Endothelial cell (in vitro differentiated cells): ENCODE results near the gene HMG20B. TPM values are rescaled to one million over a fixed set of nuclear protein-coding genes. Genes with fewer than 3 reads are reported as not detected.

Source experiments
- DNase-seq: peaks from one replicate; pipeline ENCODE4 v3.0.0; 2021; ENCODE audit warnings: low spot score
- H3K27ac Mint-ChIP-seq: one replicate; pipeline ENCODE4 v1.8.0; 2021; ENCODE audit warnings: mixed read lengths, inconsistent platforms; ENCODE audit not compliant: unreplicated experiment
- H3K27me3 Mint-ChIP-seq: one replicate; pipeline ENCODE4 v1.8.0; 2021; ENCODE audit warnings: mild to moderate bottlenecking, moderate library complexity, mixed read lengths, inconsistent platforms; ENCODE audit not compliant: unreplicated experiment
- H3K36me3 Mint-ChIP-seq: one replicate; pipeline ENCODE4 v1.8.0; 2021; ENCODE audit warnings: mild to moderate bottlenecking, low read depth, mixed read lengths, inconsistent platforms; ENCODE audit not compliant: unreplicated experiment
- H3K4me1 Mint-ChIP-seq: one replicate; pipeline ENCODE4 v1.8.0; 2021; ENCODE audit warnings: mild to moderate bottlenecking, mixed read lengths, inconsistent platforms; ENCODE audit not compliant: unreplicated experiment
- H3K4me3 Mint-ChIP-seq: one replicate; pipeline ENCODE4 v1.8.0; 2021; ENCODE audit warnings: mild to moderate bottlenecking, mixed read lengths, inconsistent platforms; ENCODE audit not compliant: unreplicated experiment
- H3K9me3 Mint-ChIP-seq: one replicate; pipeline ENCODE4 v1.8.0; 2021; ENCODE audit warnings: mixed read lengths, inconsistent platforms; ENCODE audit not compliant: unreplicated experiment
- CTCF ChIP-seq: fragments of 200-600 bp; sonication (generic); IDR thresholded peaks from one replicate; pipeline ENCODE4 v1.5.0; 2021; ENCODE audit warnings: antibody characterized with exemption; ENCODE audit not compliant: unreplicated experiment
- total RNA-seq: library from RNA; stranded (reverse); fragmentation: NEBNext Ultra II Directional; extraction: Animal tissue kit (Norgen Biotek cat#: 25700); gene quantifications from one replicate; pipeline ENCODE4 v1.2.1, GENCODE V29; 2021; ENCODE audit not compliant: unreplicated experiment

The HMG20B gene
- total RNA-seq, 1 donor from 2014 or later = 77.2 TPM

- peaks cover 5% of the 10 kb centered on the region for H3K36me3 Mint-ChIP-seq
- no peaks in the 10 kb centered on the region for H3K4me1 Mint-ChIP-seq
- TF ChIP-seq CTCF = no peak
- H3K4me3 Mint-ChIP-seq = peak overlapping the region; percentile 37
- no peak overlapping the region for H3K27ac Mint-ChIP-seq
- no peaks in the 10 kb centered on the region for H3K9me3 Mint-ChIP-seq
- no peak for DNase-seq
- H3K27me3 Mint-ChIP-seq = peaks cover 14% of the 10 kb centered on the region
These were observed 27.1 kb upstream of the HMG20B start for GRCh38 chr19:3545669-3546034.

GRCh38 chr19:3546119-3546518, 26.6 kb upstream of the HMG20B start:
- Mint-ChIP-seq H3K36me3 (peaks cover 5% of the 10 kb centered on the region), H3K4me3 (no peak overlapping the region), H3K27ac (no peak overlapping the region), H3K9me3 (no peaks in the 10 kb centered on the region), H3K27me3 (peaks cover 14% of the 10 kb centered on the region), H3K4me1 (no peaks in the 10 kb centered on the region)
- DNase-seq = no peak
- TF ChIP-seq CTCF = no peak

GRCh38 chr19:3547301-3547731, 25.4 kb upstream of the HMG20B start:
- TF ChIP-seq CTCF = peak; percentile 68
- peaks cover 4% of the 10 kb centered on the region for H3K4me1 Mint-ChIP-seq
- H3K36me3 Mint-ChIP-seq = peaks cover 5% of the 10 kb centered on the region
- no peak for DNase-seq
- no peak overlapping the region for H3K27ac Mint-ChIP-seq
- H3K4me3 Mint-ChIP-seq = no peak overlapping the region
- peaks cover 10% of the 10 kb centered on the region for H3K27me3 Mint-ChIP-seq
- no peaks in the 10 kb centered on the region for H3K9me3 Mint-ChIP-seq

GRCh38 chr19:3547767-3548282, 24.9 kb upstream of the HMG20B start:
- TF ChIP-seq CTCF = no peak
- H3K9me3 Mint-ChIP-seq = no peaks in the 10 kb centered on the region

GRCh38 chr19:3548606-3549005, 24.1 kb upstream of the HMG20B start:
- peaks cover 10% of the 10 kb centered on the region for H3K27me3 Mint-ChIP-seq
- no peak for DNase-seq
- H3K9me3 Mint-ChIP-seq = no peaks in the 10 kb centered on the region

More at GRCh38 chr19:3547767-3548282, 24.9 kb upstream of the HMG20B start:
- no peak overlapping the region for H3K4me3 Mint-ChIP-seq
- peaks cover 4% of the 10 kb centered on the region for H3K4me1 Mint-ChIP-seq
- H3K27ac Mint-ChIP-seq = no peak overlapping the region
- H3K27me3 Mint-ChIP-seq = peaks cover 10% of the 10 kb centered on the region
- DNase-seq = no peak
- peaks cover 5% of the 10 kb centered on the region for H3K36me3 Mint-ChIP-seq

More at GRCh38 chr19:3548606-3549005, 24.1 kb upstream of the HMG20B start:
- no peak for TF ChIP-seq CTCF
- Mint-ChIP-seq H3K4me3 (no peak overlapping the region), H3K27ac (no peak overlapping the region), H3K36me3 (peaks cover 5% of the 10 kb centered on the region), H3K4me1 (peaks cover 4% of the 10 kb centered on the region)
